GM21447 (cell line): Measurements from ENCODE around the gene HPN.
"Not testable (repeated sequence)": the region's sequence is repeated elsewhere in the genome, so short reads cannot be mapped to it uniquely, and the experiment has no call there.

Experiments used
- ATAC-seq: cut with Tn5 transposase; IDR thresholded peaks from one replicate; pipeline ENCODE4 v1.9.1; 2021; ENCODE audit not compliant: unreplicated experiment

HPN gene

GRCh38 chr19:35041548-35042055, at the start of gene HPN:
HPN (plus strand) TSS chr19:35041721; CDS start chr19:35042507, 786 bp downstream.
- ATAC-seq: no peak

DNA sequence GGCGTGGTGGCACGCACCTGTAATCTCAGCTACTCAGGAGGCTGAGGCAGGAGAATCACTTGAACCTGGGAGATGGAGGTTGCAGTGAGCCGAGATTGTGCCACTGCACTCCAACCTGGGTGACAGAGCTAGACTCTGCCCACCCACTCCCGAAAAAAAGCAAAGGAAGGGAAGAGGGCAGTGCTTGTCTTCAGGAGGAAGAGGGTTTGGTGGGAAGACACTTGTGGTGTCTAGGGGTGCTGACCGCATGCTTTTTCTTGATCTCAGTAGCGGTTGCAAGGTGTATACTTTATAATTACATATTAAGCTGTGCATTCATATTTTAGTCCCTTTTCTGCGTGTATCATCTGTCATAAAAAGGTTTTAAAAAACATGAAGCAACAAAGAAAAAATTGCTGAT, 48.9 kb upstream of the HPN start:
- not testable (repeated sequence) for ATAC-seq

- no peak for ATAC-seq
These were observed 47.3 kb upstream of the HPN start for GRCh38 chr19:34994286-34994642.

DNA sequence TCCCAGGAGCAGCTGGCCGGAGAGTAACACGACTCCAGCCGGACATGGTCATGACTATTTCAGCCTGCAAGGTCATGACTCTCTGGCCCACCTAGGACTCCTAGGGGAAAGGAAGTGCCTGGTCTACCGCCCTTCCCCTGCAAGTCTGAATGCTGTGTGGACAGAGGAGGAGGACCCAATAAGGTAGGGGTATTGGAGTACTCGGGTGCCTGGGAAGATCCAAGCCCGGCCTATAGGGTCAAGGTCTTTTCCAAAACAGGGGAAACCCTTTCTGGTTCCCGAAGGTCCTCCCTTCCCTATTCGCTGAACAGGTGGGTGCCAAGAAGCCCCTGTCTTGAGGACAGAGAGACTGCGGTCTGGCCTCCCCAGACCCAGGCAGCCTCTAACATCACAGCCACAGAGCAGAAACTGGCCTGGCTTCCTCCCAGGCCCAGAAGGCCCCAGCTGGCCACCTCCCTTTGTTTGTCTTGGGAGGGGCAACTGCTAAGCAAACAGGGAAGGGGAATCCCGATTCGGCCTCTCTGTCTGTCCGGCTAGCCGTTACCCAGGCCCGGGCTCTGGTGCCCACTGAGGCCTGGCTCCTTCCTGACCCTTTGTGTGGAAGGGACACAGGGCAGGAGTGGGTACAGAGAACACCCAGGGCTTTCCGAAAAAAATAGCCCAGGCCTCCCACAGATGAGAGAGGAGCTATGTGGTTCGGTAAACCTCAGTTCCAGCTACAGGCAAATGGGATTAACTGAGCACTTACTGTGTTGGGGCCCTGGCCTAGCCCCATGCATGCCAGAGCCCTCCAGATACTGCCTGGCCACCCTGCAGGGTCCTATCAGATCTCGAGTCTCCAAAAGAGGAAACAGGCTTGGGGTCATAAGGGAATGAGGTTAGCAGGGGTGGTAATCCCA, 46.6 kb upstream of the HPN start:
- ATAC-seq: no peak

GRCh38 chr19:34995551-34995950, 46.0 kb upstream of the HPN start:
- no peak for ATAC-seq

DNA sequence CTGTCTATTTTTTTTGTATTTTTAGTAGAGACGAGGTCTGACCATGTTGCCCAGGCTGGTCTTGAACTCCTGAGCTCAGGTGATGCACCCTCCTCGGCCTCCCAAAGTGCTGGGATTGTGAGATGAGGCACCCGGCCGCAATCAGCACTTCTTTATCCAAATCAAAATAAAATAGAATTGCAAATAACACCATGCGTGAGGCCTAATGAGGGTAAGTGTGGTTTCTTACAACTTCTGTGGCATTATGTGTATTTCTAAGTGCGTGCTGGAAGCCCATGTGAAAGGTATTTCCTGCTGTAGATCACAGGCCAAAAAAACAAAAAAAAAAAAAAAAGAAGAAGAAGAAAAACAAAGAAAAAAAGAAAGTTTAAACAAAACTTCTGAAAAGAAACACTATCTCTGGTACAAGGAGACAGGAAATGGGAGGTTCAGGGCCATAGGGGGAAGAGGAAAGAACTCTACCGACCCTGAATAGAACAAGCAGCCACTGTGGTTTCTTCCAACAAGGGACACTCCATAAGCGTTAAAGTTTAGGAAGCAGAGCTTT, 44.4 kb upstream of the HPN start:
- ATAC-seq: no peak

- not testable (repeated sequence) for ATAC-seq
These were observed 43.3 kb upstream of the HPN start for GRCh38 chr19:34998224-34998623.

GRCh38 chr19:34998777-34999497, 42.6 kb upstream of the HPN start:
- no peak for ATAC-seq

- peak; percentile 52 for ATAC-seq
These were observed 41.8 kb upstream of the HPN start, which contains the start of gene GRAMD1A for GRCh38 chr19:34999498-35000337. GRAMD1A (plus strand) TSS chr19:35000323; CDS start chr19:35000479, 156 bp downstream.

- ATAC-seq: no peak
These were observed 41.2 kb upstream of the HPN start for GRCh38 chr19:35000338-35000646.

DNA sequence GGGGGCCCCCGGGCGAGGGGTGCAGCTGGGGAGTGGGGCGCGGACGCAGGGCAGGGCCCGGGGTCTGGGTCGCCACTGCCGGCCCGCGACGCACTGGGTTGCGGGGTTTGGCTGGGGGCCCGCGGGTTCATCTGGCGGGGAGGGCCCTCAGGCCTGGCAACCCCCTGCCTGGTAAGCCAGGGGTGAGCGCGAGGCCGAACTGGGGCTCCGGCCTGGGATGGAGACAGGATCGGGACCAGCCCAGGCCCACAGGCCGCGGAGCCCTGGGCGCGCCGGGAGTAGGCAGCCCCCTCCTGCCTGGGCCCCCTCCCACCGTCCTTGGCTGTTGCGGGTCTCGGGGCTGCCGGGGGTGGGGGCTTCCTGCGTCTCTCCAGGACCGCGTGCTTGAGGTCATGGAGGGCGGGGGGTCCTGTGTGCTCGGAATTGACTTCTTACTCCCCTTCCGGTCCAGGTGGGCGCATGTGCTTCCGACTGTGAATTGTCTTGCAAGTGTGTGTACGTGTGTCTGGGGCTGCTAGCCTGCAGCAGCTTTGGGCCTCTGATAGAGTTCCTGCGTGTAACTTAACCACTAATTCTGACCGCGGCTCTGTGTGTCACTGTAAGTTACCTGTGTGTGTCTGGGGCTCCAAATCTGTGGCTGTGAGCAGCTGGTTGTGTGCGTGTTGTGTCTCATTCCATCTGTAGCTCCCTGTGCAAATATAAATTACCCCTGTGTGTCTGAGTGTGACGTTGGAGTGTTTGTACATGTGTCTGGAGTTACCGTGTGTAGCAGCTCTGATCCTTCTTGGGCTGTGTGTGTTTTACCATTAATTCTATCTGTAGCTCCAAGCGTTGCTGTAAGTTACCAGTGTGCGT, 40.6 kb upstream of the HPN start:
- ATAC-seq: no peak

DNA sequence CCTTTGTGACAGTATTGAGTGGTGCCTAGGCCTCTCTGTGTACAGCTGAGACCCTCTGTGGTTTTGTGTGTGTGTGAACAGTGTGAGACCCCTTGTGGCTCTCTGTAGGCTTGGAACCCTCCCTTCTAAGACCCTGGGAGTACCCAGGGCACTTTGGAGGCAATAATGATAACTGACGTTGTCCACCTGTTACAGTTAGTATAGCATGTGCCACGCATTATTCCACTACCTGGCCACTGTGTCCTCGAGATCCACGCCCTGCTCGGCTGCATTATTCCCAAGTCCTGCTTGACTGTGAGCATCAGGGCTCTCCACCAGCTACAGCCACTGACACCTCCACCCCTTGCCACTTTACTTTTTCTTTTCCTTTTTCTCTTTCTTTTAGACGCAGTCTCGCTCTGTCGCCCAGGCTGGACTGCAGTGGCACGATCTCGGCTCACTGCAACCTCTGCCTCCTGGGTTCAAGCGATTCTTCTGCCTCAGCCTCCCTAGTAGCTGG, 39.4 kb upstream of the HPN start:
- ATAC-seq: no peak

DNA sequence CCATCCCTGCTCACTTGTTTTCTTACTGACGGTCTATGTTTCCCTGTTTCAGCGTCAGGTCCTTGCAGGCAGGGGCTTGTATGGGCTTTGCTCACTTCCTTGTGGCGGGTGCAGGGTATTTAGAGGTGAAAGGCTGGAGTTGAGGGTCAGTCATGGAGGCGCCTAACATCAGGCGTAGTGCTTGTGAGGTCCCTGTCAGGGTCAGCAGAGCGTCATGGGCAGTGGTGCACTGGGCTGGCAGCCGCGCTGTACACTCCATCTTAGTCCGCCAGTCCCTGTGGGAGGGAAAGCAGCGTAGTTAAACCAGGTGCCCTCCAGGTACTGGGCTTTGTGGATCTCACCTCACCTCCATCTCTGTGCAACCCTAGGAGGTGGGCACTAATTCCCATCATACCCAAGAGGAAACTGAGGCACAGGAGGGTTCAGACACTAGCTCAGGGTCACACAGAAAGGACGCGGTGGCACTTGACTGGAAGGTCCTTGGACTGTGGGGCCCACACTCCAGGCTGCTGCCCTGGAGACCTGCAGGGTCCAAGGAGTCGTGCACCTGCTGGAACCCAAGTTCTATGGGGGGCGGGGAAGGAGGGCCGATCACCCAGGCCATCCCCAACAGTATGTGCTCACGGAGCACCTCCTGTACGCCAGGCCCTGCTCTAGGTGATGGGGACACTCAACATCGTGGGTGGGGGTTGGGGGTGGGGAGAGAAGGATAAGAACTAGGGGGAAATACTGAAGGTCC, 36.8 kb upstream of the HPN start:
- ATAC-seq: no peak

DNA sequence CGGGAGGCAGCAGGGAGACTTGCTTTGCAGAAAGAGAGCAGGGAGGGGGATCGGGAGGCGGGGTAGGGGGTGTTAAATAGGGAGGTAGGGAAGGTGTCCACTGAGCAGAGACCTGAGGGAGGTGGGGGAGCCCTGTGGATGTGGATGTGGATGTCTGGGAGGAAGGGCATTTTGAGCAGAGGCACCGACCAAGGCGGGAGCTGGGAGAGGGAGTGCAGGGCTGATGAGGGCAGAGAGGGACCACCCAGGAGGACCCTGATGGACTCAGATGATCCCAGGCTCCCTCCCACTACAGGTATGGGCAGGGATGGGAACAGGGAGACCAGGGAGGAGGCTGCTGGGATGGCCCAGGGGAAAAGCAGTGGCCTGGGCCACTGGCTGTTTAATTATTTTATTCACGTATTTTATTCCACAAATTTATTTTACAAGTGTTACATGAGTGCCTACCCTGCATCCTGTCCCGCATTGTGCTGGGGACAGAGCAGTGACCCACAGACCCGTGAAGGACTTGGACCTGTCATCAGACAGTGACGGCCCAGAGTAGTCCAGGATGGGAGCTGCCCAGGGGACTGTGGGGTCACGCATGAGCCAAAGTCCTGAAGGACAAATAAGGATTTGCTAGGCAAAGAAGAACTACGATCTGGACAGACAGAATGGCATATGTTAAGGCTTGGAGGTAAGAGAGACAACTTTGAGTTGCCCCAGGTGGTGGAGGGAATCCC, 36.1 kb upstream of the HPN start:
- no peak for ATAC-seq

GRCh38 chr19:35006007-35006341, 35.5 kb upstream of the HPN start:
- not testable (repeated sequence) for ATAC-seq

DNA sequence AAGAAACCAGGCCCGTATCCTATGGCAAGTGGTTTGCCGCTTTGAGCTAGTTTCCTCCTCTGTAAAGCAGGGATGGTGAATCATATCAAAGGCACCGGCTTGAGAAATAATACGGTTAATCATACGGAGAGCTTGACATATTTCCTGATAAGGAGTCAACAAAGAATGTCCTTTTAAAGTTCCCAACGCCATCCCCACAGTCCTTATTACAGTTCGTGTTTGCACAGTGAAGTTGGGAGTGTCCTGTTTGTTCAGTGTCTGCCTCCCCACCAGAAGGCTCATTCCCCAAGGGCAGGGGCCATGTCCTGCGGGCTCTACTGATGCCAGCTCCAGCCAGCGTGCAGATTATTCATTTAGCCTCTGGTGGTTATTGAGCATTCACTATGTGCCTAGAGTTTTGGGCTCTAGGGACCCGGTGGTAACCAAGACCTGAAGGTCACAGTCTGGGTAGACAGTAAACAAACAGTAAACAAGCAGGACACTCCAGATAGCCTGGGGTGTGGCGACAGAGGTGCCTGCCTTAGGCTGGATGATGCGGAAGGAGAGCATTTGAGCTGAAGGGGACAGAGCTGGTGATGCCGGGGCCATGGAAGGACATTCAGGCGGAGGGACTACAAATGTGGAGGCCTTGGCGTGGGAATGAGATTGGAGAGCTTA, 35.1 kb upstream of the HPN start:
- ATAC-seq: no peak

DNA sequence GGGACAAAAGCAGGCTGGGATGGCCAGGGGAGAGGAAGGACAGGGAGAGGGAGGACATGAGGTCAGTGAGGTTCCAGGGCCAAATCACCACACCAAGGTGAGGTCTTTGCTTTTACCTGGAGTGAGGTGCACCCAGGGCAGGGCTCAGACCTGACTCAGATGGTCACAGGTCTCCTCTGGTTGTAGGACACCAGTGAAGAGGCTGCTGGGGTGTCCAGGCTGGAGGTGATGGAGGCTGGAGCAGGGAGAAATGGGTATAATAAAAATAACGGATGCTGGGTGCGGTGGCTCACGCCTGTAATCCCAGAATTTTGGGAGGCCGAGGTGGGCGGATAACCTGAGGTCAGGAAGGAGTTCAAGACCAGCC, 34.5 kb upstream of the HPN start:
- ATAC-seq: no peak

DNA sequence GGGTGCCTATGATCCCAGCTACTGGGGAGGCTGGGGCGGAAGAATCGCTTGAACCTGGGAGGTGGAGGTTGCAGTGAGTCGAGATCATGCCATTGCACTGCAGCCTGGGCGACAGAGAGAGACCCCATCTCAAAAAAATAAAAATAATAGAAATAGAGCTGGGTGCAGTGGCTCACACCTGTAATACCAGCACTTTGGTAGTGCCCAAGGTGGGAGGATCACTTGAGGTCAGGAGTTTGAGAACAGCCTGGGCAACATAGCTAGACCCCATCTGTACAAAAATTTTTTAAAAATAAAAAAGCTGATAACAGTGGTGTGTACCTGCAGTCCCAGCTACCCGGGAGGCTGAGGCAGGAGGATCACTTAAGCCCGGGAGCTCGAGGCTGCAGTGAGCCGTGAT, 34.1 kb upstream of the HPN start:
- ATAC-seq: not testable (repeated sequence)
